ENCODE measurements around the gene SHOX. TPM values are rescaled to one million over a fixed set of nuclear protein-coding genes. Genes with fewer than 3 reads are reported as not detected.

The SHOX gene
- total RNA-seq, 3 donors from 2014 or later: 0.33 to 0.80 TPM; not detected in 1

GRCh38 chrX:633985-634958 lies 3.7 kb downstream of the SHOX start:
- Histone ChIP-seq H3K9me3 (no peaks in the 10 kb centered on the region), H3K27ac (no peak overlapping the region), H3K27me3 (peaks cover 0 to 91% of the 10 kb centered on the region in 2 donors), H3K4me3 (no peak overlapping the region), H3K4me1 (no peaks in the 10 kb centered on the region), H3K36me3 (no peaks in the 10 kb centered on the region)
- no peak for DNase-seq (ENCODE audit: low spot score in 2 of 2)
- intact Hi-C loops (cut with DNase I; ENCODE audit: low total_unique reads): no loop called here
- TF ChIP-seq POLR2AphosphoS5 (IDR thresholded peaks at IDR 0.05): no peak
- TF ChIP-seq POLR2A (IDR thresholded peaks at IDR 0.05): no peak
- no peak for TF ChIP-seq CTCF (IDR thresholded peaks at IDR 0.05)

- no peak overlapping the region for H3K27ac ChIP-seq
- intact Hi-C loops (cut with DNase I; ENCODE audit: low total_unique reads): no loop called here
Measured at GRCh38 chrX:635428-636090, 5.0 kb downstream of the SHOX start.

GRCh38 chrX:636981-637659 lies 6.5 kb downstream of the SHOX start:
- Histone ChIP-seq H3K4me3 (no peak overlapping the region), H3K27ac (no peak overlapping the region), H3K36me3 (no peaks in the 10 kb centered on the region), H3K9me3 (no peaks in the 10 kb centered on the region), H3K27me3 (peaks cover 0 to 91% of the 10 kb centered on the region in 2 donors), H3K4me1 (no peaks in the 10 kb centered on the region)
- DNase-seq (ENCODE audit: low spot score in 2 of 2): peak in 1 of 2 donors; percentile 12
- no peak for TF ChIP-seq POLR2AphosphoS5 (IDR thresholded peaks at IDR 0.05)
- TF ChIP-seq CTCF (IDR thresholded peaks at IDR 0.05): no peak
- no peak for TF ChIP-seq POLR2A (IDR thresholded peaks at IDR 0.05)
- intact Hi-C loops (cut with DNase I; ENCODE audit: low total_unique reads): no loop called here

More at GRCh38 chrX:635428-636090, 5.0 kb downstream of the SHOX start:
- TF ChIP-seq POLR2A (IDR thresholded peaks at IDR 0.05) (no peak), CTCF (IDR thresholded peaks at IDR 0.05) (no peak), POLR2AphosphoS5 (IDR thresholded peaks at IDR 0.05) (no peak)
- H3K27me3 ChIP-seq: peaks cover 0 to 91% of the 10 kb centered on the region in 2 donors
- no peak overlapping the region for H3K4me3 ChIP-seq
- DNase-seq (ENCODE audit: low spot score in 2 of 2): peak in 1 of 2 donors; percentile 30
- H3K9me3 ChIP-seq: no peaks in the 10 kb centered on the region
- H3K4me1 ChIP-seq: no peaks in the 10 kb centered on the region
- H3K36me3 ChIP-seq: no peaks in the 10 kb centered on the region

- Histone ChIP-seq H3K9me3 (no peaks in the 10 kb centered on the region), H3K4me1 (no peaks in the 10 kb centered on the region), H3K27me3 (peaks cover 0 to 91% of the 10 kb centered on the region in 2 donors), H3K27ac (no peak overlapping the region), H3K36me3 (no peaks in the 10 kb centered on the region), H3K4me3 (peak overlapping the region in 1 of 3 donors; percentile 10)
- DNase-seq (ENCODE audit: low spot score in 2 of 2): no peak
- intact Hi-C loops (cut with DNase I; ENCODE audit: low total_unique reads): no loop called here
- TF ChIP-seq POLR2AphosphoS5 (IDR thresholded peaks at IDR 0.05): no peak
Measured at GRCh38 chrX:637660-638481, 7.3 kb downstream of the SHOX start.

Data from breast epithelium (tissue), 4 donors.